GM10266 (cell line): ENCODE measurements around the gene SND1.

ENCODE experiments used
- DNase-seq: peaks from one replicate; pipeline ENCODE4 v3.0.0; 2012; ENCODE audit errors: extremely low spot score
- CTCF ChIP-seq: IDR thresholded peaks from 2 replicates; pipeline ENCODE4 v1.5.1; 2012; ENCODE audit warnings: mild to moderate bottlenecking, low read depth; ENCODE audit not compliant: control insufficient read depth, insufficient read depth; ENCODE audit errors: missing control alignments

Gene SND1

GRCh38 chr7:128003167-128003566 lies 351.2 kb downstream of the SND1 start:
- peak; percentile 18 for DNase-seq
- no peak for TF ChIP-seq CTCF

GRCh38 chr7:128003787-128004186 lies 351.8 kb downstream of the SND1 start:
- DNase-seq, result no peak
- no peak for TF ChIP-seq CTCF

- DNase-seq, result no peak
- no peak for TF ChIP-seq CTCF
These were observed 352.6 kb downstream of the SND1 start for GRCh38 chr7:128004623-128005022.

- no peak for DNase-seq
- no peak for TF ChIP-seq CTCF
These were observed 353.1 kb downstream of the SND1 start for GRCh38 chr7:128005117-128005516.

GRCh38 chr7:128005759-128006159 lies 353.8 kb downstream of the SND1 start:
- no peak for DNase-seq
- no peak for TF ChIP-seq CTCF

- TF ChIP-seq CTCF, result no peak
- DNase-seq, result no peak
These were observed 354.7 kb downstream of the SND1 start for GRCh38 chr7:128006550-128007302.

- no peak for TF ChIP-seq CTCF
- no peak for DNase-seq
These were observed 355.3 kb downstream of the SND1 start for GRCh38 chr7:128007303-128007680.
